HL-60 (cell line): ENCODE data around the gene FNIP1.

ENCODE experiments used
- DNase-seq, 2 experiments: peaks; one replicate each; pipeline ENCODE4 v3.0.0-alpha.2; 2010 to 2020; ENCODE audit warnings: low read depth in 1 of 2, low spot score in 1 of 2
- H3K27ac ChIP-seq: fragments of 250-450 bp; sonication (Bioruptor Pico); replicated peaks from 2 replicates; pipeline ENCODE4 v1.5.1; 2020; ENCODE audit warnings: mild to moderate bottlenecking, moderate library complexity
- H3K27me3 ChIP-seq: fragments of 250-450 bp; sonication (Bioruptor Pico); 2 replicates; pipeline ENCODE4 v1.5.1; 2021; ENCODE audit warnings: mild to moderate bottlenecking, moderate library complexity; ENCODE audit not compliant: insufficient read depth, poor library complexity, severe bottlenecking
- H3K4me3 ChIP-seq: replicated peaks from 2 replicates; pipeline ENCODE4 v1.5.1; 2011; ENCODE audit warnings: mild to moderate bottlenecking, control low read depth, low read length; ENCODE audit not compliant: insufficient read depth
- GABPA ChIP-seq: IDR thresholded peaks from 2 replicates; pipeline ENCODE4 v1.6.1; 2012; ENCODE audit warnings: low read depth
- POLR2AphosphoS5 ChIP-seq: IDR thresholded peaks from 2 replicates; pipeline ENCODE4 v1.6.1; 2012; ENCODE audit warnings: low read depth
- SPI1 ChIP-seq: IDR thresholded peaks from 2 replicates; pipeline ENCODE4 v1.6.1; 2012; ENCODE audit warnings: low read depth, mild to moderate bottlenecking, borderline replicate concordance
- TF ChIP-seq, protein P1 (sequence below): IDR thresholded peaks from one replicate; pipeline ENCODE4 v1.5.1; 2011; ENCODE audit warnings: low read length, control low read depth, inconsistent platforms; ENCODE audit not compliant: insufficient read depth
- TF ChIP-seq, protein P2 (sequence below): IDR thresholded peaks from 2 replicates; pipeline ENCODE4 v1.6.1; 2012; ENCODE audit warnings: low read depth; ENCODE audit not compliant: insufficient replicate concordance

The FNIP1 gene

DNA sequence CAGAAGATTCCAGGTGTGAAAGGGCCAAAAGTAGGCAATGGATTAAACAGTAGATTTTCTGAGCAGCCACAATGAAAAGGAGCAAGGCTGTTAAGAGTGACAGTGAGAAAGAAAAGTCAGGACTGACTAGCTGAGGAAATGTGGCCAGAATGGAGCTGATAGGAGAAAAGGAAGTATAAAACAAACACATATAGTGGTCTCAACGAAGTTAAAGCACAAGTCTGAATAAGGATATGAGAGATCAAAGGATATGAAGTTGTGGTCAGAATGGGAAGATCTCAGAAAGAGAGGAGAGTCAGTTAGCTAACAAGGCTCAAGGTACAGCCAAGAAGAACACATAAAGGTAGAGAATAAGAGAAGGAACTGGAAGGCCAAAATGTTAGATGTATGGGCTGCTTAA is 39.9 kb downstream of the FNIP1 start:
- H3K27me3 ChIP-seq: no peaks in the 10 kb centered on the region

DNA sequence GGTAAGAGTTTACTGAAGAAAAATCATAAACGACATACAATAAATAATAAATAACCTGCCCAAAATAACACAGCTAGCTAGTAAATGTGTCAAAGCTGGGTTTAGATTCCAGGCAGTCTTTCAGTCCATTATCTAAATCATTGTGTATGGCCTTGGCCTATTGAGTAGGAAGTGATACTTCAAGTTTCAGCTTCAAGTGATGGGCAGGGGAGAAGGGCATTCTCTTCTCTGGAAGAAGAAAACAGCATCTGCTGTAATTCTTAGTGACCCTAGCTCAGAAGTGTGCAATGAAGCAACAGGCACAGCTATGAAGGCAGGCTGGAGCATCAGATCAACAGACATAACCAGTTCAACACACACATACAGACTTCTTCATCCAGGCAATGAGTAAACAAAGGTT is 42.5 kb downstream of the FNIP1 start:
- DNase-seq: no peak
- Histone ChIP-seq H3K27me3 (no peaks in the 10 kb centered on the region), H3K27ac (no peak overlapping the region), H3K4me3 (no peak overlapping the region)
- no peak for TF ChIP-seq SPI1
- no peak for TF ChIP-seq POLR2AphosphoS5
- TF ChIP-seq, protein P1, sequence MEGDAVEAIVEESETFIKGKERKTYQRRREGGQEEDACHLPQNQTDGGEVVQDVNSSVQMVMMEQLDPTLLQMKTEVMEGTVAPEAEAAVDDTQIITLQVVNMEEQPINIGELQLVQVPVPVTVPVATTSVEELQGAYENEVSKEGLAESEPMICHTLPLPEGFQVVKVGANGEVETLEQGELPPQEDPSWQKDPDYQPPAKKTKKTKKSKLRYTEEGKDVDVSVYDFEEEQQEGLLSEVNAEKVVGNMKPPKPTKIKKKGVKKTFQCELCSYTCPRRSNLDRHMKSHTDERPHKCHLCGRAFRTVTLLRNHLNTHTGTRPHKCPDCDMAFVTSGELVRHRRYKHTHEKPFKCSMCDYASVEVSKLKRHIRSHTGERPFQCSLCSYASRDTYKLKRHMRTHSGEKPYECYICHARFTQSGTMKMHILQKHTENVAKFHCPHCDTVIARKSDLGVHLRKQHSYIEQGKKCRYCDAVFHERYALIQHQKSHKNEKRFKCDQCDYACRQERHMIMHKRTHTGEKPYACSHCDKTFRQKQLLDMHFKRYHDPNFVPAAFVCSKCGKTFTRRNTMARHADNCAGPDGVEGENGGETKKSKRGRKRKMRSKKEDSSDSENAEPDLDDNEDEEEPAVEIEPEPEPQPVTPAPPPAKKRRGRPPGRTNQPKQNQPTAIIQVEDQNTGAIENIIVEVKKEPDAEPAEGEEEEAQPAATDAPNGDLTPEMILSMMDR: no peak
- no peak for TF ChIP-seq GABPA
- TF ChIP-seq, protein P2, sequence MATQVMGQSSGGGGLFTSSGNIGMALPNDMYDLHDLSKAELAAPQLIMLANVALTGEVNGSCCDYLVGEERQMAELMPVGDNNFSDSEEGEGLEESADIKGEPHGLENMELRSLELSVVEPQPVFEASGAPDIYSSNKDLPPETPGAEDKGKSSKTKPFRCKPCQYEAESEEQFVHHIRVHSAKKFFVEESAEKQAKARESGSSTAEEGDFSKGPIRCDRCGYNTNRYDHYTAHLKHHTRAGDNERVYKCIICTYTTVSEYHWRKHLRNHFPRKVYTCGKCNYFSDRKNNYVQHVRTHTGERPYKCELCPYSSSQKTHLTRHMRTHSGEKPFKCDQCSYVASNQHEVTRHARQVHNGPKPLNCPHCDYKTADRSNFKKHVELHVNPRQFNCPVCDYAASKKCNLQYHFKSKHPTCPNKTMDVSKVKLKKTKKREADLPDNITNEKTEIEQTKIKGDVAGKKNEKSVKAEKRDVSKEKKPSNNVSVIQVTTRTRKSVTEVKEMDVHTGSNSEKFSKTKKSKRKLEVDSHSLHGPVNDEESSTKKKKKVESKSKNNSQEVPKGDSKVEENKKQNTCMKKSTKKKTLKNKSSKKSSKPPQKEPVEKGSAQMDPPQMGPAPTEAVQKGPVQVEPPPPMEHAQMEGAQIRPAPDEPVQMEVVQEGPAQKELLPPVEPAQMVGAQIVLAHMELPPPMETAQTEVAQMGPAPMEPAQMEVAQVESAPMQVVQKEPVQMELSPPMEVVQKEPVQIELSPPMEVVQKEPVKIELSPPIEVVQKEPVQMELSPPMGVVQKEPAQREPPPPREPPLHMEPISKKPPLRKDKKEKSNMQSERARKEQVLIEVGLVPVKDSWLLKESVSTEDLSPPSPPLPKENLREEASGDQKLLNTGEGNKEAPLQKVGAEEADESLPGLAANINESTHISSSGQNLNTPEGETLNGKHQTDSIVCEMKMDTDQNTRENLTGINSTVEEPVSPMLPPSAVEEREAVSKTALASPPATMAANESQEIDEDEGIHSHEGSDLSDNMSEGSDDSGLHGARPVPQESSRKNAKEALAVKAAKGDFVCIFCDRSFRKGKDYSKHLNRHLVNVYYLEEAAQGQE: no peak

More for the DNA sequence above, 39.9 kb downstream of the FNIP1 start:
- H3K4me3 ChIP-seq: no peak overlapping the region
- TF ChIP-seq, protein P1: no peak
- TF ChIP-seq POLR2AphosphoS5 (no peak), GABPA (no peak)
- TF ChIP-seq, protein P2: no peak
- no peak for DNase-seq
- H3K27ac ChIP-seq: no peak overlapping the region

DNA sequence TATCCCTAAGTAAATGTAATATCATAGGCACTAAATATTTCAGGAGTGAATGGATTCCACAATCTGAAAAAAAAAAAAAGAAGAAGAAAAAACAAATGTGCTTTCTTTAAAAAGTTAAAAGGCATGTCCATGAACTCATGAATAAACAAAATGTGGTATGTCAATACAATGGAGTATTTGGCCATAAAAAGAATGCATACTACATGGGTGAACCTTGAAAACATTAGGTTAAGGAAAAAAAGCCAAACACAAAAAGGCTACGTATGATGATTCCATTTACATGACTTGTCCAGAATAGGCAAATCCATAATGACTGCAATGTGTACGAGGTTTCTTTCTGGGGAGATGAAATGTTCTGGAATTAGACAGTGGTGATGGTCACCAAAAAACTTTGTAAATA is 45.3 kb downstream of the FNIP1 start:
- TF ChIP-seq, protein P1: no peak
- TF ChIP-seq GABPA (no peak), SPI1 (no peak), POLR2AphosphoS5 (no peak)
- TF ChIP-seq, protein P2: no peak
- DNase-seq: no peak

More for the DNA sequence above, 45.3 kb downstream of the FNIP1 start:
- H3K27me3 ChIP-seq: no peaks in the 10 kb centered on the region
- no peak overlapping the region for H3K27ac ChIP-seq
- H3K4me3 ChIP-seq: no peak overlapping the region
